Keratinocyte (primary cell): ENCODE results near the gene PRRT1B. TPM values are rescaled to one million over a fixed set of nuclear protein-coding genes. Genes with fewer than 3 reads are reported as not detected.
"Not testable (repeated sequence)": the region's sequence is repeated elsewhere in the genome, so short reads cannot be mapped to it uniquely, and the experiment has no call there.

Source experiments
- DNase-seq: peaks from one replicate; pipeline ENCODE4 v3.0.0-alpha.2; 2011; ENCODE audit warnings: low read depth, missing footprints, low spot score
- FAIRE-seq: peaks from 2 replicates; lab custom pipeline; 2011; peaks lifted over from hg19 to GRCh38; lab: Jason Lieb, UNC
- H2AFZ ChIP-seq: 2 replicates; pipeline ENCODE4 v1.6.0; 2012; ENCODE audit warnings: low read length, control low read depth, inconsistent platforms; ENCODE audit not compliant: control insufficient read depth
- H3K27ac ChIP-seq: 2 replicates; pipeline ENCODE4 v1.5.1; 2011; ENCODE audit warnings: low read length; ENCODE audit not compliant: control insufficient read depth, insufficient read depth
- H3K27me3 ChIP-seq: 3 replicates; pipeline ENCODE4 v1.6.0; 2011; ENCODE audit warnings: low read length; ENCODE audit not compliant: control insufficient read depth, insufficient read depth; ENCODE audit errors: extremely low read depth
- H3K36me3 ChIP-seq, 2 experiments: 2 replicates in 1 of 2; 3 replicates in 1 of 2; pipeline ENCODE4 v1.5.1; 2011; ENCODE audit warnings: low read length in 2 of 2, mild to moderate bottlenecking in 1 of 2; ENCODE audit not compliant: control insufficient read depth in 2 of 2, insufficient read depth in 2 of 2; ENCODE audit errors: extremely low read depth in 1 of 2
- H3K4me1 ChIP-seq: 3 replicates; pipeline ENCODE4 v1.5.1; 2011; ENCODE audit warnings: low read length; ENCODE audit not compliant: control insufficient read depth, insufficient read depth; ENCODE audit errors: extremely low read depth
- H3K4me2 ChIP-seq: 3 replicates; pipeline ENCODE4 v1.6.0; 2011; ENCODE audit warnings: low read depth, low read length; ENCODE audit not compliant: control insufficient read depth, insufficient read depth; ENCODE audit errors: extremely low read depth
- H3K4me3 ChIP-seq, 3 experiments: fragments of 200-600 bp in 1 of 3; sonication (generic) in 1 of 3; 2 replicates in 2 of 3; 3 replicates in 1 of 3; pipeline ENCODE4 v1.5.1; 2011 to 2016; ENCODE audit warnings: low read length in 3 of 3, mild to moderate bottlenecking in 3 of 3, control low read depth in 2 of 3, inconsistent platforms in 1 of 3, low read depth in 1 of 3, mixed read lengths in 1 of 3, mixed run types in 1 of 3, moderate library complexity in 1 of 3; ENCODE audit not compliant: control insufficient read depth in 2 of 3, insufficient read depth in 2 of 3; ENCODE audit errors: extremely low read depth in 1 of 3
- H3K79me2 ChIP-seq: 2 replicates; pipeline ENCODE4 v1.6.0; 2012; ENCODE audit warnings: low read length; ENCODE audit not compliant: control insufficient read depth, insufficient read depth
- H3K9ac ChIP-seq: 3 replicates; pipeline ENCODE4 v1.6.0; 2011; ENCODE audit warnings: low read length; ENCODE audit not compliant: control insufficient read depth, insufficient read depth; ENCODE audit errors: extremely low read depth
- H3K9me1 ChIP-seq: 3 replicates; pipeline ENCODE4 v1.6.0; 2011; ENCODE audit warnings: low read length; ENCODE audit not compliant: control insufficient read depth, insufficient read depth; ENCODE audit errors: extremely low read depth
- H3K9me3 ChIP-seq: 2 replicates; pipeline ENCODE4 v1.5.1; 2012; ENCODE audit warnings: low read depth, low read length; ENCODE audit not compliant: control insufficient read depth
- H4K20me1 ChIP-seq: 3 replicates; pipeline ENCODE4 v1.6.0; 2011; ENCODE audit warnings: low read length; ENCODE audit not compliant: control insufficient read depth, insufficient read depth; ENCODE audit errors: extremely low read depth
- CTCF ChIP-seq, 3 experiments: IDR thresholded peaks in 1 of 3; conservative IDR thresholded peaks in 1 of 3; optimal IDR thresholded peaks in 1 of 3; 2 replicates in 2 of 3; 3 replicates in 1 of 3; pipeline versions ENCODE3 to v1.5.1; 2011; ENCODE audit warnings: low read length in 3 of 3, mild to moderate bottlenecking in 3 of 3, moderate library complexity in 2 of 3, control low read depth in 1 of 3, inconsistent platforms in 1 of 3; ENCODE audit not compliant: insufficient read depth in 2 of 3; ENCODE audit errors: extremely low read depth in 1 of 3
- EZH2 ChIP-seq: IDR thresholded peaks from one replicate; pipeline ENCODE4 v1.6.1; 2012; ENCODE audit warnings: inconsistent platforms, mild to moderate bottlenecking, low read length, moderate library complexity
- dilution Hi-C: fragments of 300-500 bp; cut with MboI; formaldehyde crosslinking; loops from one replicate; pipeline ENCODE4 v1.7.0; 2020; ENCODE audit warnings: low sequenced_read_pairs; ENCODE audit not compliant: extremely low pct_ligation_motif_present
- polyA plus RNA-seq, 5 experiments: library from polyadenylated mRNA; depleted of rRNA in 3 of 5; stranded (reverse) in 3 of 5; stranded (forward) in 1 of 5; unstranded in 1 of 5; fragments of >200 nt; gene quantifications; 1 replicate in 1 of 5; 2 replicates in 3 of 5; 3 replicates in 1 of 5; pipeline versions ENCODE4 v1.2.1 to v1.2.3, GENCODE V29; 2011 to 2012; ENCODE audit warnings: missing spikeins in 2 of 5, low read depth in 1 of 5, low replicate concordance in 1 of 5

PRRT1B gene
- polyA plus RNA-seq, 1 donor (not counting 4 experiments of a cell fraction or from before 2014, with no cell fraction given): not detected

GRCh38 chr9:131511880-131512279 is 33.4 kb upstream of the PRRT1B start:
- H3K27me3 ChIP-seq: no peaks in the 10 kb centered on the region
- no peaks in the 10 kb centered on the region for H3K79me2 ChIP-seq

GRCh38 chr9:131513177-131513576 is 32.1 kb upstream of the PRRT1B start:
- Histone ChIP-seq H3K9ac (no peak overlapping the region), H3K27me3 (no peaks in the 10 kb centered on the region), H3K9me1 (no peaks in the 10 kb centered on the region), H3K4me1 (no peaks in the 10 kb centered on the region), H2AFZ (no peak overlapping the region), H3K4me2 (no peak overlapping the region), H3K9me3 (no peaks in the 10 kb centered on the region), H3K79me2 (no peaks in the 10 kb centered on the region), H3K36me3 (peaks cover 21 to 51% of the 10 kb centered on the region in 2 experiments), H3K27ac (no peak overlapping the region), H3K4me3 (no peak overlapping the region), H4K20me1 (no peaks in the 10 kb centered on the region)
- no peak for FAIRE-seq
- dilution Hi-C loops: no loop called here
- no peak for DNase-seq
- TF ChIP-seq EZH2 (no peak), CTCF (optimal IDR thresholded peaks at IDR 0.05 in 1 of 3, IDR thresholded peaks at IDR 0.05 in 1 of 3, conservative IDR thresholded peaks at IDR 0.05 in 1 of 3; ENCODE audit: extremely low read depth in 1 of 3, insufficient read depth in 2 of 3, low read length in 3 of 3) (no peak)

More at GRCh38 chr9:131511880-131512279, 33.4 kb upstream of the PRRT1B start:
- H4K20me1 ChIP-seq: no peaks in the 10 kb centered on the region
- no peak overlapping the region for H3K27ac ChIP-seq
- dilution Hi-C loops: no loop called here
- H3K4me3 ChIP-seq: no peak overlapping the region
- no peaks in the 10 kb centered on the region for H3K9me3 ChIP-seq
- no peaks in the 10 kb centered on the region for H3K9me1 ChIP-seq
- FAIRE-seq (no peak), DNase-seq (no peak)
- no peak overlapping the region for H3K9ac ChIP-seq
- H3K36me3 ChIP-seq: peaks cover 21 to 49% of the 10 kb centered on the region in 2 experiments
- H3K4me1 ChIP-seq: no peaks in the 10 kb centered on the region
- H3K4me2 ChIP-seq: no peak overlapping the region
- TF ChIP-seq CTCF (optimal IDR thresholded peaks at IDR 0.05 in 1 of 3, IDR thresholded peaks at IDR 0.05 in 1 of 3, conservative IDR thresholded peaks at IDR 0.05 in 1 of 3; ENCODE audit: extremely low read depth in 1 of 3, insufficient read depth in 2 of 3, low read length in 3 of 3): no peak
- no peak overlapping the region for H2AFZ ChIP-seq

- H3K79me2 ChIP-seq, H4K20me1 ChIP-seq, H2AFZ ChIP-seq, H3K4me2 ChIP-seq, H3K27me3 ChIP-seq, FAIRE-seq, H3K4me1 ChIP-seq, H3K27ac ChIP-seq, H3K9me3 ChIP-seq, H3K4me3 ChIP-seq, DNase-seq, dilution Hi-C loops, H3K9ac ChIP-seq, H3K9me1 ChIP-seq: not testable (repeated sequence)
- H3K36me3 ChIP-seq: peaks cover 24 to 59% of the 10 kb centered on the region in 2 experiments
Observed at GRCh38 chr9:131515559-131516031, 29.7 kb upstream of the PRRT1B start.
